AG09309 (cell line): ENCODE results near the gene MYO7B.

ENCODE experiments used
- DNase-seq: peaks from one replicate; pipeline ENCODE4 v3.0.0-alpha.2; 2010; ENCODE audit warnings: low read depth
- H3K4me3 ChIP-seq: 2 replicates; pipeline ENCODE4 v1.5.1; 2011; ENCODE audit warnings: mild to moderate bottlenecking, low read depth, low read length, moderate library complexity; ENCODE audit not compliant: control insufficient read depth
- CTCF ChIP-seq: IDR thresholded peaks from 2 replicates; pipeline ENCODE4 v1.5.1; 2011; ENCODE audit warnings: mild to moderate bottlenecking, low read depth, low read length, inconsistent platforms; ENCODE audit not compliant: insufficient read depth, control insufficient read depth; ENCODE audit errors: missing control alignments

The MYO7B gene

GRCh38 chr2:127657232-127657595 is 121.7 kb downstream of the MYO7B start:
- H3K4me3 ChIP-seq: no peak overlapping the region
- no peak for DNase-seq
- no peak for TF ChIP-seq CTCF

GRCh38 chr2:127658146-127658545 is 122.7 kb downstream of the MYO7B start:
- no peak for TF ChIP-seq CTCF
- no peak overlapping the region for H3K4me3 ChIP-seq
- DNase-seq: no peak

GRCh38 chr2:127658641-127659407 is 123.3 kb downstream of the MYO7B start:
- no peak for DNase-seq

GRCh38 chr2:127659408-127660290 is 124.2 kb downstream of the MYO7B start:
- TF ChIP-seq CTCF: no peak
- DNase-seq: no peak
- H3K4me3 ChIP-seq: no peak overlapping the region

More at GRCh38 chr2:127658641-127659407, 123.3 kb downstream of the MYO7B start:
- no peak overlapping the region for H3K4me3 ChIP-seq
- no peak for TF ChIP-seq CTCF

GRCh38 chr2:127660291-127660578 is 124.8 kb downstream of the MYO7B start:
- no peak for DNase-seq
- no peak overlapping the region for H3K4me3 ChIP-seq
- TF ChIP-seq CTCF: no peak

GRCh38 chr2:127661072-127661649 is 125.7 kb downstream of the MYO7B start:
- H3K4me3 ChIP-seq: no peak overlapping the region
- TF ChIP-seq CTCF: no peak
- DNase-seq: no peak
